GM18508 (cell line): ENCODE results near the gene B4GALT1.

ENCODE experiments used
- ATAC-seq: cut with Tn5 transposase; IDR thresholded peaks from one replicate; pipeline ENCODE4 v1.9.1; 2021; ENCODE audit warnings: moderate number of reproducible peaks; ENCODE audit not compliant: insufficient read depth, unreplicated experiment

The B4GALT1 gene

GRCh38 chr9:33167084-33167971 lies at the start of gene B4GALT1:
B4GALT1 (minus strand) TSS chr9:33167336; CDS start chr9:33167169, 167 bp downstream.
- ATAC-seq: no peak

- ATAC-seq: no peak
Observed at GRCh38 chr9:33211695-33212393, 44.7 kb upstream of the B4GALT1 start.

GRCh38 chr9:33210006-33210715 lies 43.0 kb upstream of the B4GALT1 start:
- ATAC-seq: no peak

- ATAC-seq: no peak
Observed at GRCh38 chr9:33209394-33209793, 42.3 kb upstream of the B4GALT1 start.

- peak; percentile 99 for ATAC-seq
Observed at GRCh38 chr9:33202552-33203201, 35.5 kb upstream of the B4GALT1 start.

DNA sequence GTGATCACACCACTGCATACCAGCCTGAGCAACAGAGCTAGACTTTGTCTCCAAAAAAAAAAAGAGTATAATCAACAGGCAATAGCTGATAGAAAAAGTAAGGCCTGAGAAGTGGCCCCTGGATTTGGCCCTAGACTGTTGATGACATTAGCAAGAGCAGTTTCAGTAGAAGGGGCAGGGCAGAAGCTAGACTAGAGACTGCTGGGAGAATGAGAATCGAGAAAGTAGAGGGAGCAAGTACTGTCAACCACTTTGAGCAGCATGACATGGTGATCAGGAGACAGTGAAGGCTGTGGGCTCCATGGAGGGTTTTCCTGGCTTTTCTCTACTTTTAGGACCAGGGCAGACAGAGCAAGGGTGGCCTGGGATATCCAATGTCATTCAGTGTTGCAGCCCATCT lies 34.9 kb upstream of the B4GALT1 start:
- no peak for ATAC-seq

DNA sequence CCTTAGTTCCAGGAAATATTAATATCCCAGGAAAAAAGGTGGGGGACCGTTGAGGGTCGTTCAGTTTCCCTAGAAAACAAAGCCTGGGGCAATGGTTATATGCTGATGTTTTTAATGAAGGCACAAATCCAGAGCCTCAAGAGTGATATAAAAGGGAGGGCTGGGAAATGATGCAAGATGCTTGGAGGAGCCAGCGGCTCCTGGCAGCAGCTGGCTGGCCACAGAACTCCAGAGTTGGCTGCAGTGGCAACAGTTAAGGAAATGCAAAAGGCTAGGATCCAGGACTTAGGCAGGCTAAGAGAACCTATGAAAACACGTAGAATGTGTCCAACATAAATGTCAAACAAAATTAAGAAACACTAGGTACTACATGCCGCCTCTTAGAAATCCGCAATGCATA lies 31.0 kb upstream of the B4GALT1 start:
- no peak for ATAC-seq

DNA sequence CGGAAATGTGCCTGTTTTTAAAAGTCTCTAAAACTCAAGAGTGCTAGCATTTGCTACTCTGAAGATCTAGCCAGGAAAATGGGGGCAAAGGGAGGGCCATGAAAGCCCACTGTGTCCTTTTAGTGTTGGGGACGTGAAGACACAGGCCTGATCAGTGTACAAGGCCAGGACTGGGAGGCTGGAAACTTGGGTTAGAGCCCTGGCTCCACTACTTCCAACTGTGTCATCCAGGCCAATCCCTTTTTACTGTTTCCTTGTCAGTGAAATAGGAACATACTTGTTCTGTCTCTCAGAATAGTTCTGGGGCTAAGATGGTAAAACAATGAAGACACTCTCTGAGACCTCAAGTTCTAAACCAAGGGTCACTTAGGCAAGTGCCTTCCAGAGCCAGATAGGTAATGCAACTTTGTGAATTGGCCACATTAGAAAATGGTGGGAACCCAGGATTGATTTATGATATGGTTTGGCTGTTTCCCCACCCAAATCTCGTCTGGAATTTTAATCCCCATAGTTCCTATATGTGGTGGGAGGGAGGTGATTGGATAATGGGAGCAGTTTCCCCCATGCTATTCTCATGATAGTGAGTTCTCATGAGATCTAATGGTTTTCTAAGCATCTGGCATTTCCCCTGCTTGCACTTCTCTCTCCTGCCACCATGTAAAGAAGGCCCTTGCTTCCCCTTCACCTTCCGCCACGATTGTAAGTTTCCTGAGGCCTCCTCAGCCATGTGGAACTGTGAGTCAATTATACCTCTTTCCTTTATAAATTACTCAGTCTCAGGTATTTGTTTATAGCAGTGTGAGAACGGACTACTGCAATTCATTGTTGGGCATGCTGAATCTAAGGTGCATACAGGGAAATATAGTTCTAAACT lies 30.4 kb upstream of the B4GALT1 start:
- ATAC-seq: no peak

DNA sequence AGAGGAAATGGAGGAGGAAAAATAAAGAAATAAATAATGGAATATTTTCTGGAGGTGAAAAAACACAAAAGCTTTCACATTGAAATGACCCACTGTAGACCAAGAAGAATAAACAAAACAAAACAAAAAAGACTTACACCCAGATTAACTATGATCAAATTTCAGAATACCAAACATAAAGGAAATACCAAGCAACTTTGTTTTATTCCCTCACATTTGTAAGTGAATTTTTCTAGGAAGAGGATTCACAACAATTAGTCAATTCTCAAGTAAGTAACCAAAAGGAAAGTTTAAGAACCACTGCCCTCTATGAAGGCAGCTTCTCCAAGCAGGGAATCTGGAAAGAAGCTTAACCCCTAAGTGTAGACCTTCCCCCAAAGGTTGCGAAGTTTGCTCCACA lies 29.6 kb upstream of the B4GALT1 start:
- ATAC-seq: no peak

GRCh38 chr9:33193818-33194217 lies 26.7 kb upstream of the B4GALT1 start:
- no peak for ATAC-seq

DNA sequence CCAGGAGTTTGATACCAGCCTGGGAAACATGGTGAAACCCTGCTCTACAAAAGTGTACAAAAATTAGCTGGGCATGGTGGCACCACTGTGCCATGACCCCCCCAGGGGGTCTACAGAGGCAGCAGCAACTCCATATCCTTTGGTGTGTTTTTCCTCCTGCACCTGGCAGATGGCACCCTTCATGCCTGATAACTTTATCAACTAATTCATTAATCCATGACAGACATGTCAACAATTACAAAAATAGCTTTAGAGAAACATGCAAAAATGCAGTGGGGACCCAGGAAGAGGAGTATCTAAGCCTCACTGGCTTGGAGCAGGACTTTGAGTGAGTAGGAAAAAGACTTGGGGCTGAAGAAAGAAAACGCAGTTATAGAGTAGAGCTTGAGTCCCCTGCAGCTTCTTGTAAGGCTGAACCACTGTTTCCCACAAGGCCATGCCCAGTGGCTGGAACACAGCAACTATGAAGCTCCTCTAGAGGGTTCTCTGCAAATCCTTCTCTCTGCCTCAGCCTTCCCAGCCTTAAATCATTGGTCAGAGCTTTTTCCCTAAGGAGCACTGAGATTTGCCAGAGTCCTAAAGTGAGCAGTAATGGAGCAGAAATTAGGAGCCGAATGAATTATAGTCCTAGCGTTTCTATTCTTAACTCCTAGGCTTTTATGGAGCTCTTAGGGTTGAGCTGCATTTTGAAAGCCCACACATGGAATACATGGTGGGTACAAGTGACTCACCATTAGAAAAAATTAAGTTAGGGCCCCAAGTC lies 25.5 kb upstream of the B4GALT1 start:
- ATAC-seq: no peak

DNA sequence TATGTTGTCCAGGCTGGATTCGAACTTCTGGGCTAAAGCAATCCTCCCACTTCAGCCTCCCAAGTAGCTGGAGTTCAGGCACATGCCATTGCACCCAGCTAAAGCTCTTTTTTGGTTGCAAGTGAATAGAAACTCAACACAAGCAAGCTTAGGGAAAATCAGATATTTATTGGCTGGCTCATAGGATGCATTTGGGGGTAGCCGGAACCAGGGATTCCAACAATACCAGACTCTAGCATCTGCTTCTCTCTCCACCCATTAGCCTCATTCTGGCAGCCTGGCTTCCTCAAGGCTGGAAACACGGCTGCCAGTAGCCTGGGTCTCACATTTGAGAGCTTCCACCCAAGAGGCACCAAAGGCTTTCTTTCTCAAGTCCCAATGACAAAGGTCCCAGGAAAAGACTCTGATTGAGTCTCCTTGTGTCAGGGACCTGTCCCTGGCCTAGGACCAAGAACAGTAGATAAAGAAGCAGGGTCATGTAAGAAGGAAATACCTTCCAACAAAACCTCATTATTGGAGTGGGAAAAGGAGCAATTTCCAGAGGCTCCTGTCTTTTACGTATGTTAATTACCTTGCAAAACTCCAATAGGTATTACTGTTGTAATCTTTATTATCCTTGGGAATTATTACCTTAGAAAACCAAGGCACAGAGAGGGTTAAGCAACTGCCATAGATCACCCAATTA lies 23.0 kb upstream of the B4GALT1 start:
- no peak for ATAC-seq

- ATAC-seq: no peak
Observed at GRCh38 chr9:33189331-33189791, 22.2 kb upstream of the B4GALT1 start.

DNA sequence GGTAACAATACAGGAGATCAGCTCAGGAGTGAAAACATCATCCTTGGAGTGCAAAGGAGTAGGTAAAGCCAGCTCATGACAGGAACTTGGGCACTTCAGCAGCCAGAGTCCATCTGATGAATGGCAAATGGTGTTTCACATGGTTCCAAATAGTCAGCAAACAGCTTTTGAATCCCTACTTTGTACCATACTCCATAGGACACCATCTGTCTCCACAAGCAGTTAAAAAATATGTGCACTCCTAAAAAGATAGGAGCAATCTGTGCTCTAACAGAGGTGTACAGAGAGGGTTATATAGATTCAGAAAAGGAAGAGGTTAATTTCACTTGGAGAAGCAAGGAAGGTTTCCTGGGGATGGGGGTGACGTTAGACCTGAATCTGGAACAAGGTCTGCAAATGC lies 21.6 kb upstream of the B4GALT1 start:
- ATAC-seq: no peak

DNA sequence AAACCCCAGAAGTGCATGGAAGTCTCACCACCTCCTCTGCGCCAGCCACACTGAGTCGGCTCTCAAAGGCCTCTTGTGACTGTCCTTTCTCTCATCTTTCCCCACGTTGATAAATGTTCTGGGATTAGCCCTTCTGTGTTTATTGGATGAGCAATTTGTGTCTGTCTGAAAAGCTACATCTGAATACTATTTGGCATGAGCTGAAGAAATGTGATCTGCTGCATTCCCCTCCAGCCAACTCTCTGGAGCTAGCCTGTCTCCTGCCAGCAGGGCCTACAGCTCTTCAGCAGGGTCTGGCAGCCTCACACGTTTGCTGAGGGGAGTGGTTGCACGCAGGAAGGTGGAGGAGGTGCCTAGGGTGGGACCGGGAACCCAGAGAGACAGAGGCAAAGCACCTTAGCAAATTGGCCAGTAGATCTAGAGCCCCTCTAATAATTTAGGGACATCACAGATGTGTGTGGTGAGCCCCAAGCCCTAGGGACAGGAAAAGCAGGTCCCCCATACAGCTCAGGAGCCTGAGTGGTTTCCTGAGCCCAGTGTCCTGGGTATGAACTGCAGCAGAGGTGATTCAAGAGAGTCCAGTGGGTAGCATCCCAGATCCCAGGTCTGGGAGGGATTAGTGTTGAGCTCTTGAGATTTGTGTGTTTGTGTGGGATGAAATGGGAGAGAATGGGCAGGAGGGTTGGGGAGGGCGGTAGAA lies 20.5 kb upstream of the B4GALT1 start:
- no peak for ATAC-seq

DNA sequence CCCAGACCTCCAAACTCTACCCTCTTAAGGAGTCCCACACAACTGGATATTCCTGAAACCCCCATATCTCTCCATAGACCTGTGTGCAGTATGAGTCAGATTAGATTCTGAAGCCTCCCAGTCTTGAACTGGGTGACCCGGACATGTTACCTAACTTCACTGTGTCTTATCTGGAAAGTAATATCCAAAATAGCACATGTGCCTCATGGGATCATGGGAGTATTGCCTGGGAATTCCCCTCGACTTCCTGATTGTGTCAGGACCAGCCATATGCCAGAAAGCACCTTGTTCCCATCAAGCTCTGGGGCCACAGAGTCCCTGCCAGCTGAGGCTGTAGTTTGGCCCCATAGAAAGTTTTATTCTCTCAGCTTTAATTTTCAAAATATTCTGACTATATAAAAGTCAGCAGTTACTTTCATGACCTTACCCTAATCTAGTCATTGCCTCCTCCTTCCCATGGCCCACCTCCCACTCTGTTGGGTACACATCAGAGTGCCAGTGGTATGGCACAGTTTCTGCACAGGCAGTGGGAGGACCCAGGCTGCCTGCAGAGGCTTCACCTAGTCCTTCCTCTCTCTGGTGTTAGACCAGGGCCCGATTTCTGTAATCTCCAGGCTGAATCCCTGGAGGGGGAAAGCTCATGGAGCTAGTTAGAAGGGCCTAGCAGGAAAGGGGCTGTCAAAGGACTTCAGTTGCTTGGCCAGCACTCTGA lies 19.5 kb upstream of the B4GALT1 start:
- no peak for ATAC-seq

- ATAC-seq: no peak
Observed at GRCh38 chr9:33185858-33186257, 18.7 kb upstream of the B4GALT1 start.
